HK-2 (cell line): Measurements from ENCODE around the gene TENM4.
"Not testable (repeated sequence)": the region's sequence is repeated elsewhere in the genome, so short reads cannot be mapped to it uniquely, and the experiment has no call there.

Experiments used
- DNase-seq: peaks from one replicate; pipeline ENCODE4 v3.0.0-alpha.2; 2018; ENCODE audit not compliant: unreplicated experiment

Gene TENM4

GRCh38 chr11:78902771-78903507 lies 537.9 kb downstream of the TENM4 start:
- no peak for DNase-seq

- no peak for DNase-seq
Observed at GRCh38 chr11:78901831-78902230, 539.0 kb downstream of the TENM4 start.

- DNase-seq, result no peak
Observed at GRCh38 chr11:78898266-78898775, 542.5 kb downstream of the TENM4 start.

GRCh38 chr11:78893996-78894395 lies 546.8 kb downstream of the TENM4 start:
- no peak for DNase-seq

- no peak for DNase-seq
Observed at GRCh38 chr11:78889698-78890097, 551.1 kb downstream of the TENM4 start.

GRCh38 chr11:78886616-78887015 lies 554.2 kb downstream of the TENM4 start:
- DNase-seq, result no peak

- DNase-seq, result no peak
Observed at GRCh38 chr11:78884761-78885160, 556.1 kb downstream of the TENM4 start.

GRCh38 chr11:78883506-78883905 lies 557.3 kb downstream of the TENM4 start:
- DNase-seq, result no peak

- DNase-seq, result not testable (repeated sequence)
Observed at GRCh38 chr11:78879094-78879980, 561.5 kb downstream of the TENM4 start.

- DNase-seq, result no peak
Observed at GRCh38 chr11:78878631-78879030, 562.2 kb downstream of the TENM4 start.

- no peak for DNase-seq
Observed at GRCh38 chr11:78876676-78877075, 564.2 kb downstream of the TENM4 start.

GRCh38 chr11:78870655-78871054 lies 570.2 kb downstream of the TENM4 start:
- no peak for DNase-seq

GRCh38 chr11:78869293-78869692 lies 571.5 kb downstream of the TENM4 start:
- DNase-seq, result no peak

- DNase-seq, result no peak
Observed at GRCh38 chr11:78868563-78868962, 572.3 kb downstream of the TENM4 start.

- peak; percentile 2 for DNase-seq
Observed at GRCh38 chr11:78860720-78861422, 580.0 kb downstream of the TENM4 start.

- no peak for DNase-seq
Observed at GRCh38 chr11:78857688-78858087, 583.1 kb downstream of the TENM4 start.

- no peak for DNase-seq
Observed at GRCh38 chr11:78856211-78856610, 584.6 kb downstream of the TENM4 start.

GRCh38 chr11:78855116-78855515 lies 585.7 kb downstream of the TENM4 start:
- no peak for DNase-seq

GRCh38 chr11:78853521-78853920 lies 587.3 kb downstream of the TENM4 start:
- no peak for DNase-seq

- DNase-seq, result no peak
Observed at GRCh38 chr11:78851878-78852586, 588.8 kb downstream of the TENM4 start.

GRCh38 chr11:78850078-78850477 lies 590.8 kb downstream of the TENM4 start:
- DNase-seq, result no peak

- no peak for DNase-seq
Observed at GRCh38 chr11:78846269-78846668, 594.6 kb downstream of the TENM4 start.
